ENCODE results near the gene INPP5F. TPM values are rescaled to one million over a fixed set of nuclear protein-coding genes. Genes with fewer than 3 reads are reported as not detected.
A peak's percentile ranks its signal among the peaks of the same experiment; 100 is the strongest.
"Not testable (repeated sequence)": the region's sequence is repeated elsewhere in the genome, so short reads cannot be mapped to it uniquely, and the experiment has no call there.

The INPP5F gene
- polyA plus RNA-seq, 3 donors, result 50.9 to 62.7 (median 58.9) TPM

GRCh38 chr10:119761106-119761505, 35.3 kb downstream of the INPP5F start:
- DNase-seq (ENCODE audit: extremely low read depth in 1 of 11, low read depth in 9 of 11, low spot score in 4 of 11), result no peak

GRCh38 chr10:119762035-119762434, 36.2 kb downstream of the INPP5F start:
- DNase-seq (ENCODE audit: extremely low read depth in 1 of 11, low read depth in 9 of 11, low spot score in 4 of 11), result no peak

- DNase-seq (ENCODE audit: extremely low read depth in 1 of 11, low read depth in 9 of 11, low spot score in 4 of 11), result no peak
Observed at GRCh38 chr10:119762805-119763798, 37.3 kb downstream of the INPP5F start.

GRCh38 chr10:119768455-119769094, 42.7 kb downstream of the INPP5F start:
- no peak for DNase-seq (ENCODE audit: extremely low read depth in 1 of 11, low read depth in 9 of 11, low spot score in 4 of 11)

- DNase-seq (ENCODE audit: extremely low read depth in 1 of 11, low read depth in 9 of 11, low spot score in 4 of 11), result no peak
Observed at GRCh38 chr10:119769886-119770285, 44.0 kb downstream of the INPP5F start.

GRCh38 chr10:119770928-119771327, 45.1 kb downstream of the INPP5F start:
- no peak for DNase-seq (ENCODE audit: extremely low read depth in 1 of 11, low read depth in 9 of 11, low spot score in 4 of 11)

GRCh38 chr10:119772334-119772733, 46.5 kb downstream of the INPP5F start:
- no peak for DNase-seq (ENCODE audit: extremely low read depth in 1 of 11, low read depth in 9 of 11, low spot score in 4 of 11)

- DNase-seq (ENCODE audit: extremely low read depth in 1 of 11, low read depth in 9 of 11, low spot score in 4 of 11), result not testable (repeated sequence)
Observed at GRCh38 chr10:119773041-119773440, 47.2 kb downstream of the INPP5F start.

GRCh38 chr10:119775529-119775928, 49.7 kb downstream of the INPP5F start:
- no peak for DNase-seq (ENCODE audit: extremely low read depth in 1 of 11, low read depth in 9 of 11, low spot score in 4 of 11)

GRCh38 chr10:119776536-119776935, 50.7 kb downstream of the INPP5F start:
- DNase-seq (ENCODE audit: extremely low read depth in 1 of 11, low read depth in 9 of 11, low spot score in 4 of 11), result no peak

GRCh38 chr10:119777686-119778085, 51.8 kb downstream of the INPP5F start:
- no peak for DNase-seq (ENCODE audit: extremely low read depth in 1 of 11, low read depth in 9 of 11, low spot score in 4 of 11)

- no peak for DNase-seq (ENCODE audit: extremely low read depth in 1 of 11, low read depth in 9 of 11, low spot score in 4 of 11)
Observed at GRCh38 chr10:119778776-119779445, 53.1 kb downstream of the INPP5F start.

- DNase-seq (ENCODE audit: extremely low read depth in 1 of 11, low read depth in 9 of 11, low spot score in 4 of 11), result no peak
Observed at GRCh38 chr10:119780879-119781480, 55.1 kb downstream of the INPP5F start.

- no peak for DNase-seq (ENCODE audit: extremely low read depth in 1 of 11, low read depth in 9 of 11, low spot score in 4 of 11)
Observed at GRCh38 chr10:119781498-119781897, 55.6 kb downstream of the INPP5F start.

- no peak for DNase-seq (ENCODE audit: extremely low read depth in 1 of 11, low read depth in 9 of 11, low spot score in 4 of 11)
Observed at GRCh38 chr10:119782981-119783664, 57.3 kb downstream of the INPP5F start.

GRCh38 chr10:119783665-119784027, 57.8 kb downstream of the INPP5F start:
- DNase-seq (ENCODE audit: extremely low read depth in 1 of 11, low read depth in 9 of 11, low spot score in 4 of 11), result no peak

GRCh38 chr10:119784340-119785067, 58.7 kb downstream of the INPP5F start:
- DNase-seq (ENCODE audit: extremely low read depth in 1 of 11, low read depth in 9 of 11, low spot score in 4 of 11), result no peak

GRCh38 chr10:119786117-119786769, 60.4 kb downstream of the INPP5F start:
- peak in 7 of 11 donors; percentile 12 to 53 (median 29) for DNase-seq (ENCODE audit: extremely low read depth in 1 of 11, low read depth in 9 of 11, low spot score in 4 of 11)
